Measurements from ENCODE around the gene CNDP2. TPM values are rescaled to one million over a fixed set of nuclear protein-coding genes. Genes with fewer than 3 reads are reported as not detected.

Gene CNDP2
- total and polyA plus RNA-seq, 2 of the 13 experiments (the other 11 are each of a cell fraction or from before 2014, with no cell fraction given) = 64.7 to 80.8 TPM

DNA sequence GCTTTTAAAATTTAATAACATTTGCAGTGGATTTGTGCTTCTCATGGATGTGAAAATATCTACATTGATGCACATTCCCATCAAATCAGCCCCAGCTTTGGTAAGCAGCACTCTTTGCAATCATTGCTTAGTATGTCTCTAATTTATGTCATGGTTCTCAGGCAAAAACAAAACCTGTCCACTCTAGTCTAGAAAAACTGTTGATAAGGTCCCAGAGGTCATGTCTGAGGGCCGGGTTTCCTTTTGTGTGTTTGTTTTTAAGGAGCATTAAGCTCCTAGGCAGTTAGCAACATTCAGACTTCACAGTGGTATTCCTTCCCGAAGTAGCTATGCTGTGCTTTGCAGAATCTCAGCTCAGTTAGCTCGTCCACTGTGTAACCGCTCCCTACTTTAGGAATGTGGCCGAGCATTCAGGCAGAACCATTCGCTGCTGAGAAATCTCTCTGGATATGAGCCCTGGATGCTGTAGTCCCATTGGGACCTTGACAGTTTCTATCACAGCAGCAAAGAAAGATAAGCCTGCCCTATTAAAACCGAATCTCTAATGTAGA, 43.1 kb upstream of the CNDP2 start:
- CTCF ChIA-PET (ENCODE audit: low intra/inter-chr PET ratio, low total read pairs) = no interaction called here
- BruUV-seq (replicated peaks) = no TSS peak
- Histone ChIP-seq H3K36me3 (replicated peaks in 1 of 2; ENCODE audit: control insufficient read depth in 1 of 2, insufficient read depth in 2 of 2, low read length in 2 of 2) (no peaks in the 10 kb centered on the region), H3K4me3 (replicated peaks in 1 of 3; ENCODE audit: insufficient read depth in 1 of 3, low read depth in 2 of 3, low read length in 3 of 3) (no peak overlapping the region), H3K27ac (ENCODE audit: extremely low read length, insufficient read depth, low read length) (no peak overlapping the region), H3K4me1 (ENCODE audit: insufficient read depth, low read length) (peaks cover 10% of the 10 kb centered on the region), H3K9ac (ENCODE audit: insufficient read depth, low read depth, low read length) (no peak overlapping the region), H3K79me2 (ENCODE audit: insufficient read depth, low read length) (no peaks in the 10 kb centered on the region), H3K9me3 (ENCODE audit: low read length) (no peaks in the 10 kb centered on the region), H4K20me1 (ENCODE audit: insufficient read depth, low read length) (no peaks in the 10 kb centered on the region), H2AFZ (ENCODE audit: low read length) (no peak overlapping the region), H3K4me2 (ENCODE audit: low read depth, low read length) (no peak overlapping the region), H3K27me3 (ENCODE audit: control insufficient read depth in 1 of 2, insufficient read depth in 2 of 2, low read length in 2 of 2) (peaks cover 3 to 67% of the 10 kb centered on the region in 2 experiments; a peak in 4 of 5 replicates)
- FAIRE-seq = no peak
- intact Hi-C loops (cut with micrococcal nuclease; ENCODE audit: unreplicated experiment) = no loop called here
- POLR2A ChIA-PET = no interaction called here
- no peak for DNase-seq (ENCODE audit: low spot score)
- in situ Hi-C loops (cut with HindIII; ENCODE audit: extremely low pct_ligation_motif_present, low pct_unique_long_range_greater_than_20kb) = no loop called here
- no peak for ATAC-seq
- 33% methylated on average over 7 of the region's 7 CpGs for WGBS (ENCODE audit: low lambda C conversion rate)
- TF ChIP-seq SALL1 (CRISPR knock-in tag; IDR thresholded peaks at IDR 0.05) = no peak
- no peak for TF ChIP-seq NFIB (CRISPR knock-in tag; IDR thresholded peaks at IDR 0.05; ENCODE audit: borderline replicate concordance)
- no peak for TF ChIP-seq ZBTB39 (CRISPR knock-in tag; IDR thresholded peaks at IDR 0.05)
- TF ChIP-seq ATF5 (CRISPR knock-in tag; IDR thresholded peaks at IDR 0.05; ENCODE audit: low read depth) = no peak
- TF ChIP-seq ZBTB7A (CRISPR knock-in tag; IDR thresholded peaks at IDR 0.05) = no peak
- no peak for TF ChIP-seq KLF16 (CRISPR knock-in tag; IDR thresholded peaks at IDR 0.05)
- no peak for TF ChIP-seq KDM5A (IDR thresholded peaks at IDR 0.05; ENCODE audit: borderline replicate concordance, low read length)
- TF ChIP-seq IRX3 (CRISPR knock-in tag; IDR thresholded peaks at IDR 0.05; ENCODE audit: borderline replicate concordance, low read depth) = no peak
- TF ChIP-seq ZNF484 (CRISPR knock-in tag; IDR thresholded peaks at IDR 0.05; ENCODE audit: borderline replicate concordance, low read depth) = no peak
- no peak for TF ChIP-seq SMARCE1 (IDR thresholded peaks at IDR 0.05; ENCODE audit: borderline replicate concordance)
- TF ChIP-seq PLSCR1 (CRISPR knock-in tag; IDR thresholded peaks at IDR 0.05; ENCODE audit: borderline replicate concordance) = no peak
- no peak for TF ChIP-seq ZNF225 (CRISPR knock-in tag; IDR thresholded peaks at IDR 0.05)
- TF ChIP-seq, protein P1, sequence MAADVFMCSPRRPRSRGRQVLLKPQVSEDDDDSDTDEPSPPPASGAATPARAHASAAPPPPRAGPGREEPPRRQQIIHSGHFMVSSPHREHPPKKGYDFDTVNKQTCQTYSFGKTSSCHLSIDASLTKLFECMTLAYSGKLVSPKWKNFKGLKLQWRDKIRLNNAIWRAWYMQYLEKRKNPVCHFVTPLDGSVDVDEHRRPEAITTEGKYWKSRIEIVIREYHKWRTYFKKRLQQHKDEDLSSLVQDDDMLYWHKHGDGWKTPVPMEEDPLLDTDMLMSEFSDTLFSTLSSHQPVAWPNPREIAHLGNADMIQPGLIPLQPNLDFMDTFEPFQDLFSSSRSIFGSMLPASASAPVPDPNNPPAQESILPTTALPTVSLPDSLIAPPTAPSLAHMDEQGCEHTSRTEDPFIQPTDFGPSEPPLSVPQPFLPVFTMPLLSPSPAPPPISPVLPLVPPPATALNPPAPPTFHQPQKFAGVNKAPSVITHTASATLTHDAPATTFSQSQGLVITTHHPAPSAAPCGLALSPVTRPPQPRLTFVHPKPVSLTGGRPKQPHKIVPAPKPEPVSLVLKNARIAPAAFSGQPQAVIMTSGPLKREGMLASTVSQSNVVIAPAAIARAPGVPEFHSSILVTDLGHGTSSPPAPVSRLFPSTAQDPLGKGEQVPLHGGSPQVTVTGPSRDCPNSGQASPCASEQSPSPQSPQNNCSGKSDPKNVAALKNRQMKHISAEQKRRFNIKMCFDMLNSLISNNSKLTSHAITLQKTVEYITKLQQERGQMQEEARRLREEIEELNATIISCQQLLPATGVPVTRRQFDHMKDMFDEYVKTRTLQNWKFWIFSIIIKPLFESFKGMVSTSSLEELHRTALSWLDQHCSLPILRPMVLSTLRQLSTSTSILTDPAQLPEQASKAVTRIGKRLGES (CRISPR knock-in tag; IDR thresholded peaks at IDR 0.05; ENCODE audit: borderline replicate concordance) = no peak
- no peak for TF ChIP-seq NPAS2 (CRISPR knock-in tag; IDR thresholded peaks at IDR 0.05; ENCODE audit: borderline replicate concordance)
- TF ChIP-seq, protein P2, sequence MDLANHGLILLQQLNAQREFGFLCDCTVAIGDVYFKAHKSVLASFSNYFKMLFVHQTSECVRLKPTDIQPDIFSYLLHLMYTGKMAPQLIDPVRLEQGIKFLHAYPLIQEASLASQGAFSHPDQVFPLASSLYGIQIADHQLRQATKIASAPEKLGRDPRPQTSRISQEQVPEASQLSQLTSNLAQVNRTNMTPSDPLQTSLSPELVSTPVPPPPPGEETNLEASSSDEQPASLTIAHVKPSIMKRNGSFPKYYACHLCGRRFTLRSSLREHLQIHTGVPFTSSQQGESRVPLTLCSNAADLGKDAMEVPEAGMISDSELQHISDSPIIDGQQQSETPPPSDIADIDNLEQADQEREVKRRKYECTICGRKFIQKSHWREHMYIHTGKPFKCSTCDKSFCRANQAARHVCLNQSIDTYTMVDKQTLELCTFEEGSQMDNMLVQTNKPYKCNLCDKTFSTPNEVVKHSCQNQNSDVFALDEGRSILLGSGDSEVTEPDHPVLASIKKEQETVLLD (CRISPR knock-in tag; IDR thresholded peaks at IDR 0.05; ENCODE audit: low read depth) = no peak

All from HepG2 (cell line).